ENCODE results near the gene APOL1.

The APOL1 gene

DNA sequence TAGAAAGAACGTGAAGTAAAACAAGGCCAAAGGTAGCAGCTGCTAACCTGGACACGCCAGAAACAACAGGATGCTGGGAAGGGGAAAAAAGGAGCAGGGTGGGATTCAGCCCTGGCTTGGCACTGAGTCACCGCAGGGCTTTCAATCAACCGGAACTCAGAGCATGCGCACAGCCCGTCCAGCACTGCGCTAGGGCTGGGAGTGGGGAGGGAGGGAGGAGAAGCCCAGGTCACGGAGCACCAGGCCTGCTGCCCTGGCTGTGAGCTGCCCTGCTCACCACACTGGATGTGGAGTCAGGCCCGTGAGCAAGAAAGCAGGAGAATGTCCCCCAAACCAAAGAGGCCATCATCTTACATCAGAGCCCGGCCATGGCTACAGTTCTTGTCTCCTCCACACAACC lies 51.5 kb downstream of the APOL1 start:
- peaks cover 14 to 16% of the 10 kb centered on the region in 2 donors for H3K4me1 ChIP-seq (ENCODE audit: control insufficient read depth in 1 of 2, insufficient read depth in 2 of 2, low read length in 2 of 2)

DNA sequence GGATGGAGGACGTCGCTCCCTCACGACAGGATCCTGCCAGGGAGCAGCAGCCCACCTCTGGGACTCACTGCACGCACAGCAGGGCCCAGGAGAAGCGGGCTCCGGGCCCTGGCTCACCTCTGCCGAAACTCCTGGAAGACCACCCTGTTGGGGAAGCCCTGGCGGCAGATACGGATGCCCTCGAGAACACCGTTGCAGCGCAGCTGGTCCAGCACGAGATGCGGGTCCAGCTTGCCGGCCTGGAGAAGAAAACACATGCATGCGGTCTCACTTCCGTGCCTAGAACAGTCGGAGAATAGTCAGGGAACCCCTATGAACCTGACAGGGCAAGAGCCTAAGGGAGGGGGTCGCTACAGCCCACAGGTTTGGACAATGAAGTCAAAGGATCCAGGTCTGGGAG lies 52.9 kb downstream of the APOL1 start:
- Histone ChIP-seq H3K27ac (ENCODE audit: low read depth, low read length) (no peak overlapping the region), H3K9me3 (ENCODE audit: control insufficient read depth in 1 of 2, low read length in 2 of 2) (no peaks in the 10 kb centered on the region), H3K9ac (ENCODE audit: low read depth in 1 of 2, low read length in 2 of 2) (no peak overlapping the region), H3K4me3 (ENCODE audit: low read depth in 1 of 2, low read length in 2 of 2) (no peak overlapping the region), H3K4me1 (ENCODE audit: control insufficient read depth in 1 of 2, insufficient read depth in 2 of 2, low read length in 2 of 2) (peaks cover 14 to 16% of the 10 kb centered on the region in 2 donors), H3K27me3 (ENCODE audit: control insufficient read depth in 1 of 2, insufficient read depth in 2 of 2, low read length in 2 of 2) (no peaks in the 10 kb centered on the region), H3K36me3 (ENCODE audit: control insufficient read depth in 1 of 2, insufficient read depth in 2 of 2, low read length in 2 of 2) (peaks cover 82 to 91% of the 10 kb centered on the region in 2 donors)

More for the DNA sequence above, 51.5 kb downstream of the APOL1 start:
- Histone ChIP-seq H3K27ac (ENCODE audit: low read depth, low read length) (peak overlapping the region; percentile 36), H3K4me3 (ENCODE audit: low read depth in 1 of 2, low read length in 2 of 2) (no peak overlapping the region), H3K36me3 (ENCODE audit: control insufficient read depth in 1 of 2, insufficient read depth in 2 of 2, low read length in 2 of 2) (peaks cover 89 to 95% of the 10 kb centered on the region in 2 donors), H3K9ac (ENCODE audit: low read depth in 1 of 2, low read length in 2 of 2) (peak overlapping the region in 1 of 2 donors; percentile 1), H3K27me3 (ENCODE audit: control insufficient read depth in 1 of 2, insufficient read depth in 2 of 2, low read length in 2 of 2) (no peaks in the 10 kb centered on the region), H3K9me3 (ENCODE audit: control insufficient read depth in 1 of 2, low read length in 2 of 2) (no peaks in the 10 kb centered on the region)

DNA sequence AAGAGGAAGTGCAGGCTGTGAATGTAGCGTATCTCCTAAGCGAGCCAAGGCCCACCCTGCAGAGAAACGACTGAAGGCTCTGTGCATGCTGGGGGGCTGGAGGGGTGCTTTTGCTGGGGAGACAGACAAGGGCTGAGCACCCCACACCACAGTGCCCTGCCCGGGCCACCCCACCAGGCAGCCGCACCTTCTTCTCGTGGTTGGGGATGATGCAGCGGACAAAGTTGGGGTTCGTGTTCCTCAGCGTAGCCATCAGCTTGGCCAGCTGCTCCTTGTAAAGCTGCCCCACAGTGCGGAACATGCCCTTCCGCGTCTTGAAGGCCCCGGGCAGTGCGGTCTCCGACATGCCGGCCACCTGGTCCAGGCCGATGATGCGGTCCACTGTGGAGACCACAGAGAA lies 53.3 kb downstream of the APOL1 start:
- Histone ChIP-seq H3K27me3 (ENCODE audit: control insufficient read depth in 1 of 2, insufficient read depth in 2 of 2, low read length in 2 of 2) (no peaks in the 10 kb centered on the region), H3K4me3 (ENCODE audit: low read depth in 1 of 2, low read length in 2 of 2) (no peak overlapping the region), H3K9ac (ENCODE audit: low read depth in 1 of 2, low read length in 2 of 2) (no peak overlapping the region), H3K36me3 (ENCODE audit: control insufficient read depth in 1 of 2, insufficient read depth in 2 of 2, low read length in 2 of 2) (peaks cover 82 to 91% of the 10 kb centered on the region in 2 donors), H3K27ac (ENCODE audit: low read depth, low read length) (no peak overlapping the region), H3K4me1 (ENCODE audit: control insufficient read depth in 1 of 2, insufficient read depth in 2 of 2, low read length in 2 of 2) (peaks cover 14 to 16% of the 10 kb centered on the region in 2 donors), H3K9me3 (ENCODE audit: control insufficient read depth in 1 of 2, low read length in 2 of 2) (no peaks in the 10 kb centered on the region)

DNA sequence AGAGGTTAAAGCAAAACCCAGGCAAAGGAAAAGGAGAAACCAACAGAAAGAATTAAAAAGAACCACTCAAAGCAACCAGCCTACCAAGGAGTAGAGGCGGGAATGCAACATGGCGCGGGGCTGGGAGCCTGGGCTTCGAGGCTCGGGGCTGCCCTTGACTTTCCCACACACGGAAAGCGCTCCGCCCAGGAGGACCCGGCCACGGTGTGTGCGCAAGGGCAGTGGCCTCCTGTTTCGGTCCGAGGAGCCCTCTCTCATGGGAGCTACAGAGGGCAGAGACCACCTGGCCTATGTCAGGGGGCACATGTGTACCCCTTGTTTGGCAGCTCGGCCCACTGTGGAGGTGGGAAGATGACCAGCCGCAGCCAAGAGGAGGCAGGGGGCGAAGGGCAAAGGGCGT lies 55.9 kb downstream of the APOL1 start:
- Histone ChIP-seq H3K4me1 (ENCODE audit: control insufficient read depth in 1 of 2, insufficient read depth in 2 of 2, low read length in 2 of 2) (peaks cover 11 to 14% of the 10 kb centered on the region in 2 donors), H3K9me3 (ENCODE audit: control insufficient read depth in 1 of 2, low read length in 2 of 2) (no peaks in the 10 kb centered on the region), H3K27ac (ENCODE audit: low read depth, low read length) (no peak overlapping the region), H3K36me3 (ENCODE audit: control insufficient read depth in 1 of 2, insufficient read depth in 2 of 2, low read length in 2 of 2) (peaks cover 77 to 92% of the 10 kb centered on the region in 2 donors), H3K4me3 (ENCODE audit: low read depth in 1 of 2, low read length in 2 of 2) (no peak overlapping the region), H3K27me3 (ENCODE audit: control insufficient read depth in 1 of 2, insufficient read depth in 2 of 2, low read length in 2 of 2) (no peaks in the 10 kb centered on the region), H3K9ac (ENCODE audit: low read depth in 1 of 2, low read length in 2 of 2) (no peak overlapping the region)

DNA sequence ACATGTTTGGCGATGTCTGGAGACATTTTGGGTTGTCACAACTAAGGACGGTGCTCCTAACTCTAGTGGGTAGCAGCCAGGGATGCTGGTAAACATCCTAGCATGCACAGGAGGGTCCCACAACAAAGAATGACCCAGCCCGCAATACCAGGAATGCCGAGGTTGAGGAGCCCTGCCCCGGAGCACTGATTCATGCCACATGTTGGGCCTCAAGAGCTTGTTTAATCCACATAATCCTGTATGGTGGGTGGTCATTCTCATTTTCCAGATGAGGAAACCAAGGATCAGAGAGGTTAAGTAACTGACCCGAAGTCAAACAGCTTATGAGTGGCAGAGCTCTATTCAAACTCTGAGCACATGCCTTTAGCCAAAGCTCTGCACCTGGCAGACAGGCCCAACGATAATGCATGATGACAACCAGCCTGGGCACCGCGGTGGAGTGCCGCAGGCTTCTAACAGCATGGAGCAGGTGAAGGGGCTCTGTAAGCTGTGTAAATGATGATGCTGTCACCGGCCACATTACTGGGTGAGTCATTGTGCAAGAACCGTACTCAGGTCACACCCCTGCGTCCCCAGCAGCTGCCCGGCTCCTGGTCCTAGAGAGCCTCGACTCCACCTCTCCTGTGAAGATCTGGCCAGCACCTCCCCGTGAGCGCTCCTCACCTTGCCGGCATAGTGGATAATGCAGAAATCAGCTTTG lies 58.6 kb downstream of the APOL1 start:
- Histone ChIP-seq H3K9ac (ENCODE audit: low read depth in 1 of 2, low read length in 2 of 2) (no peak overlapping the region), H3K36me3 (ENCODE audit: control insufficient read depth in 1 of 2, insufficient read depth in 2 of 2, low read length in 2 of 2) (peaks cover 60 to 90% of the 10 kb centered on the region in 2 donors), H3K27ac (ENCODE audit: low read depth, low read length) (no peak overlapping the region), H3K9me3 (ENCODE audit: control insufficient read depth in 1 of 2, low read length in 2 of 2) (no peaks in the 10 kb centered on the region), H3K4me1 (ENCODE audit: control insufficient read depth in 1 of 2, insufficient read depth in 2 of 2, low read length in 2 of 2) (no peaks in the 10 kb centered on the region), H3K27me3 (ENCODE audit: control insufficient read depth in 1 of 2, insufficient read depth in 2 of 2, low read length in 2 of 2) (no peaks in the 10 kb centered on the region), H3K4me3 (ENCODE audit: low read depth in 1 of 2, low read length in 2 of 2) (no peak overlapping the region)

DNA sequence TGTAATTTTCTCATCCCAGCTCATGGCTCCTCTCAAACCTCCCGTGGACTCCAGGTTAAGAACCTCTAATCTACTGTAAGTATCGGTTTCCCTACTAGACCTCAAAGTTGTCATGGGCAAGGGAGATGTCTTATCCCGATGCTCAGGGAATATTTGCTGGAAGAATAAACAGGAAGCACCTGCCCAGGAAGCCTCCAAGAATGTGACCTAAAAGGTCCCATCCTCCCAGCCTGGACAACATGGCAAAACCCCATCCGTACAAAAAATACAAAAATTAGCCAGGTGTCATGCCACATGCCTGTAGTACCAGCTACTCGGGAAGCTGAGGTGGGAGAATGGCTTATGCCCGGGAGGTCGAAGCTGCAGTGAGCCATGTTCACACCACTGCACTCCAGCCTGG lies 62.4 kb downstream of the APOL1 start:
- no peak overlapping the region for H3K27ac ChIP-seq (ENCODE audit: low read depth, low read length)
- no peaks in the 10 kb centered on the region for H3K4me1 ChIP-seq (ENCODE audit: control insufficient read depth in 1 of 2, insufficient read depth in 2 of 2, low read length in 2 of 2)
- no peaks in the 10 kb centered on the region for H3K27me3 ChIP-seq (ENCODE audit: control insufficient read depth in 1 of 2, insufficient read depth in 2 of 2, low read length in 2 of 2)
- no peak overlapping the region for H3K9ac ChIP-seq (ENCODE audit: low read depth in 1 of 2, low read length in 2 of 2)
- H3K36me3 ChIP-seq (ENCODE audit: control insufficient read depth in 1 of 2, insufficient read depth in 2 of 2, low read length in 2 of 2): peaks cover 67 to 96% of the 10 kb centered on the region in 2 donors
- H3K9me3 ChIP-seq (ENCODE audit: control insufficient read depth in 1 of 2, low read length in 2 of 2): no peaks in the 10 kb centered on the region
- no peak overlapping the region for H3K4me3 ChIP-seq (ENCODE audit: low read depth in 1 of 2, low read length in 2 of 2)

DNA sequence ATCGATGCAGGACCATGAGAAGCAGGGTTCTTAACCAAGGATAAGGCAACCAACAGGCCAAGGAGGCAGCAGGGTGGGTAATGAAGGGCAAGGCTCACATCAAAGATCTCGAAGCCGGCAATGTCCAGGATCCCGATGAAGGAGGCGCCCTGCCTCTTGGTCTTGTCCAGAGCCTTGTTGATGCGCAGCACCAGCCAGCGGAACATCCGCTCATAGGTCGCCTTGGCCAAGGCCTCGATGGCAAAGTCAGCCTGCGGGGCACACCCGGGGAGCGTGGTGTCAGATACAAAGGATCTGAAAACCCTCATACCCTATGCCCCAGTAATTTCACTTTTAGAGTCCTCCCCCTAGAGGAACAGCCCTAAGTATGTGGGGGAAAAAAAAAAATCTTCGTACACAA lies 63.5 kb downstream of the APOL1 start:
- H3K27me3 ChIP-seq (ENCODE audit: control insufficient read depth in 1 of 2, insufficient read depth in 2 of 2, low read length in 2 of 2): no peaks in the 10 kb centered on the region
- no peaks in the 10 kb centered on the region for H3K9me3 ChIP-seq (ENCODE audit: control insufficient read depth in 1 of 2, low read length in 2 of 2)
- peaks cover 67 to 96% of the 10 kb centered on the region in 2 donors for H3K36me3 ChIP-seq (ENCODE audit: control insufficient read depth in 1 of 2, insufficient read depth in 2 of 2, low read length in 2 of 2)
- H3K9ac ChIP-seq (ENCODE audit: low read depth in 1 of 2, low read length in 2 of 2): no peak overlapping the region
- H3K27ac ChIP-seq (ENCODE audit: low read depth, low read length): no peak overlapping the region
- H3K4me1 ChIP-seq (ENCODE audit: control insufficient read depth in 1 of 2, insufficient read depth in 2 of 2, low read length in 2 of 2): no peaks in the 10 kb centered on the region
- H3K4me3 ChIP-seq (ENCODE audit: low read depth in 1 of 2, low read length in 2 of 2): no peak overlapping the region
